D721Med (cell line): ENCODE data around the gene NDUFA8.
A peak's percentile ranks its signal among the peaks of the same experiment; 100 is the strongest.

Source experiments
- DNase-seq: peaks from one replicate; pipeline ENCODE4 v3.0.0; 2011; ENCODE audit warnings: low spot score; ENCODE audit not compliant: insufficient read length
- FAIRE-seq: peaks from 2 replicates; lab custom pipeline; 2011; peaks lifted over from hg19 to GRCh38; lab: Jason Lieb, UNC
- TF ChIP-seq, protein P1 (sequence below): IDR thresholded peaks from 2 replicates; pipeline ENCODE4 v1.5.1; 2012; ENCODE audit warnings: mild to moderate bottlenecking, control low read depth; ENCODE audit not compliant: insufficient read depth; ENCODE audit errors: missing control alignments

The NDUFA8 gene

GRCh38 chr9:122122903-122123632, 36.5 kb downstream of the NDUFA8 start:
- DNase-seq (peak; percentile 69), FAIRE-seq (no peak)
- TF ChIP-seq, protein P1, sequence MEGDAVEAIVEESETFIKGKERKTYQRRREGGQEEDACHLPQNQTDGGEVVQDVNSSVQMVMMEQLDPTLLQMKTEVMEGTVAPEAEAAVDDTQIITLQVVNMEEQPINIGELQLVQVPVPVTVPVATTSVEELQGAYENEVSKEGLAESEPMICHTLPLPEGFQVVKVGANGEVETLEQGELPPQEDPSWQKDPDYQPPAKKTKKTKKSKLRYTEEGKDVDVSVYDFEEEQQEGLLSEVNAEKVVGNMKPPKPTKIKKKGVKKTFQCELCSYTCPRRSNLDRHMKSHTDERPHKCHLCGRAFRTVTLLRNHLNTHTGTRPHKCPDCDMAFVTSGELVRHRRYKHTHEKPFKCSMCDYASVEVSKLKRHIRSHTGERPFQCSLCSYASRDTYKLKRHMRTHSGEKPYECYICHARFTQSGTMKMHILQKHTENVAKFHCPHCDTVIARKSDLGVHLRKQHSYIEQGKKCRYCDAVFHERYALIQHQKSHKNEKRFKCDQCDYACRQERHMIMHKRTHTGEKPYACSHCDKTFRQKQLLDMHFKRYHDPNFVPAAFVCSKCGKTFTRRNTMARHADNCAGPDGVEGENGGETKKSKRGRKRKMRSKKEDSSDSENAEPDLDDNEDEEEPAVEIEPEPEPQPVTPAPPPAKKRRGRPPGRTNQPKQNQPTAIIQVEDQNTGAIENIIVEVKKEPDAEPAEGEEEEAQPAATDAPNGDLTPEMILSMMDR, result peak; percentile 100

GRCh38 chr9:122122468-122122867, 37.1 kb downstream of the NDUFA8 start:
- TF ChIP-seq, protein P1, result no peak
- DNase-seq (no peak), FAIRE-seq (no peak)

- TF ChIP-seq, protein P1, result no peak
- DNase-seq, result no peak
- no peak for FAIRE-seq
Observed at GRCh38 chr9:122121931-122122330, 37.6 kb downstream of the NDUFA8 start.

DNA sequence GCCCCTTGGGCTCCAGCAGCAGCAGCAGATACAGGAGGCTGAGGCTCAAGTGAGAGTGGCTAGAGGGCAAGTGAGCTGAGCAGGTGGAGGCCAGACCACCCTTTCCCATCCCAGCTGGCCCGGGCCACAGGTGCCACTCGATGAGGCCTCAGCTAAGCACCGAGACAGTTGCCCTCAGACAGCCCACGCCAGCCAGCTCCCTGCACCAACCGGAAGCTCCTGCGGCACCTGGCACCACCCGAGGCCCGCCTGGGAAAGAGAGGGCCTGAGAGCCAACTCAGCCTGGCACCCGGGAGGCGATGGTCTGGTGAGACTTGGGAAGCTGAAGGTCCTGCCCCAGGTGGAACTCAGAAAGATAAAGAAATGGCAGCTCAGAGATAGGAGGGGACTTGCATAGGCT, 38.2 kb downstream of the NDUFA8 start:
- FAIRE-seq, result no peak
- no peak for DNase-seq
- TF ChIP-seq, protein P1, result no peak

- TF ChIP-seq, protein P1, result no peak
- DNase-seq (no peak), FAIRE-seq (no peak)
Observed at GRCh38 chr9:122120316-122121071, 39.1 kb downstream of the NDUFA8 start.

- DNase-seq (no peak), FAIRE-seq (no peak)
- TF ChIP-seq, protein P1, result no peak
Observed at GRCh38 chr9:122119721-122120120, 39.9 kb downstream of the NDUFA8 start.

DNA sequence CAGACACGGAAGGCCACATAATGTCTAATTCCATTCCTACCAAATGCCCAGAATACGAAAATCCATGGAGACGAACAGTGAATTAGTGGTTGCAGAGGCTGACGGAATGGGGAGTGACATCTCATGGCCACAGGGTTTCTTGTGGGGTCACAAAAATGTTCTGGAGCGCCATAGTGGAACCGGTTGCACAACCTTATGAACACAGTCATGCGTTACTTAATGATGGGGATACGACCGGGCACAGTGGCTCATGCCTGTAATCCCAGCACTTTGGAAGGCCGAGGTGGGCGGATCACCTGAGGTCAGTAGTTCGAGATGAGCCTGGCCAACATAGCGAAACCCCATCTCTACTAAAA, 40.4 kb downstream of the NDUFA8 start:
- no peak for FAIRE-seq
- DNase-seq, result no peak
- TF ChIP-seq, protein P1, result no peak
